Stromal cell of bone marrow (primary cell): ENCODE data around the gene XYLB.

Source experiments
- DNase-seq: peaks from one replicate; pipeline ENCODE4 v3.0.0-alpha.2; 2012; ENCODE audit warnings: low read depth

Gene XYLB

DNA sequence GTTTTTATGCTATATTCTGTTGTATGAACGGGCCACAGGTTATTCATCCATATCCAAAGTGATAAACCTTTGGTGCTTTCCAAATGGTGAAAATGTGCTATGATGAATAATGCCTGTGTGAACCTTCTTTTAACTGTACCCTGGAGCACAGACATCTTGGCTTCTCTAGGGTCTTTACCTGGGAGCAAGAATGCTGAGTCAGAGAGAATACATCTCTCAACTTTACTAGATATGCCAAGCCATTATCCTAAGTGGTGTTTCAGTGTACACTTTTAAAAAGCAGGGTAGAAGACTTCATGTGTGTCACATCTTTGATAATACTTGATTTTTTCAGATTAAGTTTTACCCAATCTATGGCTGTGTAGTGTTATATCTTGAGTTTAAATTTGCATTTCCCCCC lies 23.5 kb upstream of the XYLB start:
- DNase-seq, result no peak

DNA sequence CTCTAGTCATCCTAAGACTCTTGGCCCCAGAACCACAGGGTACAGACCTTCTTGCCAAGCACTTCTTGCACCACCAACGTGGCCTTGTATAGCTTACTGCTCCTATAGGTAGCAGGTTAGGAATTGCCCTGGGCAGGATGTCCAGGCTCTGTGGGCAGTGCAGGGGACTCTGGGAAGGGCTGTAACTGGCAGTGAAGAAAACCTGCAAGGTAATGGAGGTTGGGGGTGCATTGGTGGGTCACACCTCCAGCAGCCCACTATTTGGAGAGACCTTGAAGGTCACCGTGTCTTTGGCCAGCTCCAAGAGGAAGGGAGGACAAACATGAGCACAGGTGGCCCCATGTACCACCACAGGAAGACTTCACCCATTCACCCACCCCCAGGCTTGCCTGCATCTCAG lies 21.3 kb upstream of the XYLB start:
- DNase-seq, result no peak

DNA sequence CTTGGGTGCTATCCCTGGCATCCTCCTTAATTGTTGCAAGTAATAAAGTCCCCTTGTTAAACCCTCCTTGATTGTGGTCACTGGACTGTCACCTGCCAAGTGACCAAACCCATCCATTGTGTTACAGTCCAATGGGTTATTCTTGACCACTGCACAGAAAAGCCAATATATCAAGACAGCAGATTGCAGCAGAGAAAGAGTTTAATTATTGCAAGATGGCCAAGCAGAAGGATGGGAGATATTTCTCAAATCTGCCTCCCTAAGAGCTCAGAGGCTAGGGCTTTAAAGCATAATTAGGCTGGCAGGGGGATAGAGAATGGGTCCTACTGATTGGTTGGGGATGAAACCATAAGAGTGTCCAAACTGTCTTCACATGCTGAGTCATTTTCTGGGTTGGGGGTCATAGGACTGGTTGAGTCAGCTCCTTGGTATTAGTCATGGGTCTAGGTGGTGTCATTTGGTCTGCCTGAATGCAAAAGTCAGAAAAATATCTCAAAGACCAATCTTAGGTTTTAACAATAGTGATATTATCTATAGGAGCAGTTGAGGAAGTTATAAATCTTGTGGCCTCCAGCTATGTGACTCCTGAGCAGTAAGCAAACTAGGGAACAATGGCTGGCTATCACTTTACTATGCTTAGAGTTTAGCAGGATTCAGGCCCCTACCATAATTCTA lies 19.1 kb upstream of the XYLB start:
- DNase-seq, result peak; percentile 45

DNA sequence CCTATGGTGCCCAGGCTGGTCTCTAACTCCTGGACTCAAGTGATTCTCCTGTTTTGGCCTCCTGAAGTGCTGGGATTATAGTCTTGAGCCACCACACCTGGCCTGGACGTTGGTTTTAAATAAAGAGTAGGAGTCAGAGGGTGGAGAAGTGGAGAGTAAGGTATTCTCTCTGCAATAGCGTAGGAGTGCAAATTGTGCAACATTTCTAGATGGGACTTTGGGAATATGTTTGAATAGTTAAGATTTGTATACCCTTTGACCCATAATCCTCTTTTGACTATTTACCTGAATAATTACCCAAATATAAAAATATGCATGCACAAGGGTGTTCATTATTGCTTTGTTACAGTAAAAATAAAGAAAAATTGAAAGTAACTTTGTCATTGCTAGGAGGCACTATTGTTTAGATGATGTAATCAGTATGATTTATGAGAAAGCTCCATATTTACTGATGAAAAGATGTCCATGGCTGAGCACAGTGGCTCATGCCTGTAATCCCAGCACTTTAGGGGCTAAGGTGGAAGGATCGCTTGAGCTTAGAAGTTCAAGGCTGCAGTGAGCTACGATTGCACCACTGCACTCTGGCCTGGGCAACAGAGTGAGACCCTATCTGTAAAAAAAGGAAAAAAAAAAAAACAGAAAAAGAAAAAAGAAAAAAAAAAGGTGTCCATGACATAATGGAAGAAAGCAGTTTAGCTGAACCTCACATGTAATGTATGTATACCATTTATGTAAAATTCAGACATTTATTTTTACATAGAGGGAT lies 15.1 kb upstream of the XYLB start:
- no peak for DNase-seq

- no peak for DNase-seq
Measured at GRCh38 chr3:38332201-38332600, 14.4 kb upstream of the XYLB start.

- DNase-seq, result peak; percentile 79
Measured at GRCh38 chr3:38334142-38335055, 12.2 kb upstream of the XYLB start.

DNA sequence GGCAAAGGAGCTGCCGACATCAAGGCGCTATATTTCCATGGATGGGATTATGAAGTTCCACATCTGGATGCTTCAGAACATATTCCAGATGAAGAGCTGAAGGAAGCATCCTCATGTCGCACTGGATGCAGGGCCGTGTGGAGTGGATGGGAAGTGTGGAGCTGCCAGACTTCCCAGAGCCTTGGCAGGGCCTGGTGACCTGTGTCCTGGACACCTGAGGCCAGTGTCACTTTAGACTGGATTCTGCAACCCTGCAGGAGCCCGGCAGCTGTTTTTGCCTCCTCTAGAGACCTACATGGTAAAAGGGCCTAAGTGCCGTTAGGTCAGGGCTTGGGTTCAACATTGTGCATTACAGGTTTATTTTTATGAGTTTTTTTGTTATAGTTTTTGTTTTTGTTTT lies 11.3 kb upstream of the XYLB start:
- no peak for DNase-seq

- DNase-seq, result no peak
Measured at GRCh38 chr3:38337703-38338102, 8.9 kb upstream of the XYLB start.

DNA sequence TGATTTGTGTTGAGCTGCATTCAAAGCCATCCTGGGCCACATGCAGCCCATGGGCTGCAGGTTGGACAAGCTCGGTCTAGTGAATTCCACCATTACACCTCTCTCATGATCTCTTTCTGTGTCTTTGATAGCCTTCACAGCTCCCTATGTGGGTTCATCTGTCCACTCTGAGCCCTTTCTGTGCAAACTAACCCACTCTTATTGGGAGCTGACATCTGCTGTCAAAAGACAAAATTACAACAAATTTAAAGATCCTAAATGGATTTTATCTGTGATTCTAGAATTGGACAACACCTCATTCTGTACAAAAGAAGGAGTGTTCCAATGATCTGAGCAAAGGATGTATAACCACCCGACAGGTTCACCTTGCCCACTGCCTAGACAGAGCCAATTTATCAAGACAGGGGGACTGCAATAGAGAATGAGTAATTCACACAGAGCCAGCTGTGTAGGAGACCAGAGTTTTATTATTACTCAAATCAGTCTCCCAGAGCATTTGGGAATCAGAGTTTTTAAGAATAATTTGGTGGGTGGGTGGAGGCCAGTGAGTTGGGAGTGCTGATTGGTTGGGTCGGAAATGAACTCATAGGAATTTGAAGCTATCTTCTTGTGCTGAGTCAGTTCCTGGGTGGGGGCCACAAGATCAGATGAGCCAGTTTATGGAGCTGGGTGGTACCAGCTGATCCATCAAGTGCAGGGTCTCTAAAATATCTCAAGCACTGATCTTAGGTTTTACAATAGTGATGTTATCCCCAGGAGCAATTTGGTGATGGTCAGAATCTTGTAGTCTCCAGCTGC lies 2.6 kb upstream of the XYLB start:
- DNase-seq, result no peak

GRCh38 chr3:38345879-38346586 lies 552 bp upstream of the XYLB start:
- no peak for DNase-seq

GRCh38 chr3:38347421-38348200 lies 1.0 kb downstream of the XYLB start:
- no peak for DNase-seq

DNA sequence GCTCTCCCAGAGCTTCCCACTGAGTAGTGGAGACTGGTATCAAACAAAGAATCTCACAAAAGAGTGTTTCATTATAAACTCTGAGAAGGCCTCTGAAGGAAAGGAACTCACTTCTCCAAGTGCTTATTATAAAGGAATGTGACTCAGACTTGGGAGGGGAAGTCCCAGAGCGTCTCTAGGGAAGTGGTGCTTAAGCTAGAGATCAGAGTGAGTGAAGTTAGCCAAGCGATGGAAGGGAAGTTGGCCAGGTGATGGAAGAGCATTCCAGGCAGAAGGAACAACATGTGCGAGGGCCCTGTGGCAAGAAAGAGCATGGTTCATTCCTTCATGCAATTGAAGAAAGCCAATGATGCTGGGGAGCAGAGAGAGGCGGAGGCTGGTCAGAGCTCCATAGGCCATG lies 2.3 kb downstream of the XYLB start:
- DNase-seq, result no peak

DNA sequence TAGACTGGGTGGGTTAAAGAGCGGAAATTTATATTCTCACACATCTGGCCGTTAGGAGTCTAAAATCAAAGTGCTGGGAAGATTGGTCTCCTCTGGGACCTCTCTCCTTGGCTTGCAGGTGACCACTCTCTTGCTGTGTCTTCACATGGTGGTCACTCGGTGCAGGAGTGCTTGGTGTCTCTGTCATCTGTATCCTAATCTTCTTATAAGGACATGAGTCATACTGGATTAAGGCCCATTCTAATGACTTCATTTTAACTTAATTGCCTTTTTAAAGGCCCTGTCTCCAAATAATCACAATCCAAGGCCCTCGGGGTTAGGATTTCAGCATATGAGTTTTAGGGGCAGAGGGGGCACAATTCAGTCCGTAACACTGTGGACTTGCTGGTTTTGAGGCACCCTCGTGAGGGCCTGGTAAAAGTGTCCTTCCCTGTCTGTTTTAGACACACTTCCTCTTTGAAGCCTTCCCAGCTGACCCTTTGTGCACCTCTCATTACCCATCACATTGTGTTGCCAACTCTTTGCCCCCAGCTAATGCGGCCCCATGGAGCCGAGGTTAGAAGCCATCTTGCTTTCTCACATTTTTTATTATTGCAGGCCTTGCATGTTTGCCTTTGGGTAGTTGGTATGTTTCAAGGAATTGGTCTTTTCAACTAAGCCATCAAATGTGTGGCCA lies 3.2 kb downstream of the XYLB start:
- DNase-seq, result no peak

GRCh38 chr3:38353151-38353550 lies 6.6 kb downstream of the XYLB start:
- no peak for DNase-seq

DNA sequence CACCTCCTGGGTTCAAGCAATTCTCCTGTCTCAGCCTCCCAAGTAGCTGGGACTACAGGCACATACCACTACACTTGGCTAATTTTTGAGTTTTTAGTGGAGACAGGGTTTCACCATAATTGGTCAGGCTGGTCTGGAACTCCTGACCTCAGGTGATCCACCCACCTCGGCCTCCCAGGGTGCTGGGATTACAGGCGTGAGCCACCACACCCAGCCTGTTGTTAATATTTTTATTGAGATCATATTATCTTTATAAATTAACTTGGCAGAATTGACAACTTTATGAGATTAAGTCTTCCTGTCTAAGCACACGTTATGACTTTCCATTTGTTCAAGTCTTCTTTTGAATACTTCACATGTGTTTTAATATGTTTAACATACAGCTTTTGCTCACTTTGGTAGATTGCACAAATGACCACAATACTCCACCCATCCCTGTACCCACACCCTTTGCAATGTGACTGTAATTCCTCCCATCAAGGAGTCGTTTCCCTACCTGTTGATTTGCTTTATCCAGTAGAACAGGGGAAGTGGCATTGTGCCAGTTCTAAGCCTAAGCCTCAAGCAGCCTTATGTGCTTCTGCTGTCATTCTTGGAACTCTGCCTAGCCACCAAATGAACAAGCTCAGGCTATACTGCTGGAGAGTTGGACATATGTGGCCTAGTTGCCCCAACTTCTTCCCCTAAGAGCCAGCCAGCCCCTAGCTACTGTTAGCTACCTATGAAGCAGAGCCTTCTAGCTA lies 8.2 kb downstream of the XYLB start:
- DNase-seq, result no peak

DNA sequence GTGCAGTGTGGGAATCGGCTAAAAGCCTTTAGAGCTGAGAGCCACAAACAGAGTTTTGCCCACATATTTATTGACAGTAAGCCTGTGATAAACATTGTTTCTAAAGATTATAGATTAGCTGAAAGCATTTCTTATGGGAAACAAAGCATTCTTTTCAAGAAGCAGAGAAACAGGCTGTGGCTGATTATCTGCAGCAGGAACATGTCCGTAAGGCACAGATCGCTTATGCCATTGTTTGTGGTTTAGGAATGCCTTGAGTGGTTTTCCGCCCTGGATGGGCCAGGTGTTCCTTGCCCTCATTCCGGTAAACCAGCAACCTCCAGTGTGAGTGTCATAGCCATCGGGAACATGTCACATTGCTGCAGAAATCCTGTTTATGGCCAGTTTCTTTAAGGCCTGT lies 12.5 kb downstream of the XYLB start:
- no peak for DNase-seq

DNA sequence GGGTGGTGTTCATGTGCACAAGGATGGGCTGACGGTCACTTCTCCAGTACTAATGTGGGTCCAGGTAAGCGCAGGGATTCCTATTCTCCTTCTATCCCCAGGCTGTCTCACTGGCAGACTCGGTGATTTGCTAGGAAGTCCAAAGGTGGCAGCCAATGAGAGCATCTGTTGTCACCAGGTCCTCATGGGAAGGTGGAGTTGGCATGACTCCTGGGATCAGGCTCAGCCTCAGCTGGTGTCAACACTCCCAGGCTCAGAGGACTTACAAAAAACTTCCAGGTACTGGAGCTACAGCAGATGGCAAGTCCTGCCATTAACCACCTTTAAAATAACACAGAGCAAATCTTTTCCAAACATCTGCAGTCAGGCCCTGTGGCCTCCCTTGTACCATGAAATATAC lies 13.8 kb downstream of the XYLB start:
- DNase-seq, result no peak

GRCh38 chr3:38361496-38361895 lies 14.9 kb downstream of the XYLB start:
- DNase-seq, result no peak

GRCh38 chr3:38362825-38363224 lies 16.2 kb downstream of the XYLB start:
- DNase-seq, result no peak
